CD1c-positive myeloid dendritic cell (primary cell): ENCODE measurements around the gene MAGI1.

ENCODE experiments used
- DNase-seq: peaks from one replicate; pipeline ENCODE4 v3.0.0-alpha.2; 2016; ENCODE audit errors: extremely low spot score

MAGI1 gene

DNA sequence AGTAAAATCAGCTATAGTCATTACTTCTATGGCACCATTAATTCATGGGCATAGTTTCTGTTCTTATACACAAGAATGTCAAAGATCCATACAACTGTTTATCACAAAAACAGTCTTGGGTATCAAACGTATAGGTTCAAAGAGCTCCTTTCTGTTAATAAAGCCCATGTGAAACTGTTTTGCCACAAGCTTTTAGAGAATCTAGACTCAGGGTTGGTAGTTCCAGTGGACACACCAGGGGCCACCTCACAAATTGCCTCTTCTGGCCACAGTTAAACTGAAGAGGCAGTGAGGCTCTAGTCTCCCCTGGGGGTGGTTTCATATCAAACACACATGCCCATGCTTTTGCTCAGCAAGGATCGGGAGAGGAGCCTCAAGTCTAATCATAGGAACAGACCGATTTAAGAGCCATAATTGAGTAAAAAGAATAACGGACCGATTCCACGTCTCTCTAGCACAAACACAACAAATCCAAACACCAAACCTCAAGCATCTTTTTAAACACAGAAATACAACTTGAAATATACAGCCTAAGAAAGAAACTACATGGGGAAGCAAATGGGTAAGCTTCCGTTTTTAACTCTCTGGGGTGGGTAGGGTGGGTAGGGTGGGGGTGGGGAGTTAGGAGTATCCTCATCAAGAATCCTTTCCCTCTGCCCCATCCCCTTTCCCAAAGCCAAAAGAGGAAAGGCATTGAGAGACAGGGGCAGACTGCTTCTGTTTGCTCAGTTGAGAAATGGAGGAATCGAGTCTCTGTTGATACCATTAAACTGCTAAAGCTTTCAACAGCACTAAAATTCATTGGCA lies 443.3 kb downstream of the MAGI1 start:
- no peak for DNase-seq

- DNase-seq = no peak
Measured at GRCh38 chr3:65593780-65594752, 444.7 kb downstream of the MAGI1 start.

DNA sequence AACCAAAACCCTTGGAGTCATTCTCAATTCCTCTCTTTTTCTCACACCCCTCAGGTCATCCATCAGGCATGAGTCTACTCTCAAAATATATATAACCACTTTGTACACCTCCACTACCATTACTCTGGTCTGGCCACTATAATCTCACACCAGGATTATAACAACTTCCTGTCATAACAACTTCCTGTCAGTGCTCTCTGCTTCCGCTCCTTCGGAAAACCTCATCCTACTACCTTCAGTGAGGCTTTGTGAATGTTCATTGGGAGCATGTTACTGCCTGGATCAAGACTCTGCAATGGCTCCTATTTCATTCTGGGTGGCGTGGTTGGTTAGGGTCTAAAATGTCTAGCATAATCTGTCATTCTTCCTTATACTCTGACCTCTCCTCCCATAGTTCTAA lies 447.4 kb downstream of the MAGI1 start:
- DNase-seq = no peak

DNA sequence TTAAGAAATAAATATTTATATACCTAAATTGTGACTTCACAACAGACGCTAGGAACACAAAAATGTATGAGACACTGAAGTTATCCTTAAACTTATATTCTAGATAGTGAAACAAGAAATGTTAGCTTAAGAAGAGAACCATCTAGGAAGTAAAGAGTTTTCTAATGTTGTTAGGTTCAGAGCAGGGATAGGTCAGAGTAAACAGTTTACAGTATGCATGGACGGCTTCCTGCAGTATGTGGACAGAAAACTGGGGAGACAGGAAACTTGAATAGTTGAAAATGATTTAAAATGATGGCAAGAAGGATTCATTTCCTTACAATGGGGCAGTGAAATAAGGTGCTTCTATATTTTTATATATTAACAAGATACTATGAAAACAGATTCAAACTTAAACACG lies 449.8 kb downstream of the MAGI1 start:
- DNase-seq = no peak

- no peak for DNase-seq
Measured at GRCh38 chr3:65587650-65588439, 450.9 kb downstream of the MAGI1 start.

DNA sequence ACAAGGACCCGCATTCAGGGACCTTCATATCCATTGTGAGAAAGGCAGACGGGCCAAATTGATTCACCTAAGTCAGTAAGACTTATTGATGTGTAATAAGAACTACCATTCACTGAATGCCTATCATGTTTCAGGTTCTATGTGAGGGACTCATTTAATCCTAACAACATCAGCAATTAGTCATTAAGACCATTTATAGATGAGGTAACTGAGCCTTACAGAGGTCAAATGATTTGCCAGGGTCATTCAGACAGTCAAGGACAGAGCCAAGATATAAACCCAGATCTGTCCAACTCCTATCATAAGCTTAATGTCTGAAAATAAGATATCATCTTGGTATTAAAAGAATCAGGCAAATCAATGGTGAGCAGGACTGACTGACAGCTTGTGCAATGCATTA lies 453.8 kb downstream of the MAGI1 start:
- no peak for DNase-seq

DNA sequence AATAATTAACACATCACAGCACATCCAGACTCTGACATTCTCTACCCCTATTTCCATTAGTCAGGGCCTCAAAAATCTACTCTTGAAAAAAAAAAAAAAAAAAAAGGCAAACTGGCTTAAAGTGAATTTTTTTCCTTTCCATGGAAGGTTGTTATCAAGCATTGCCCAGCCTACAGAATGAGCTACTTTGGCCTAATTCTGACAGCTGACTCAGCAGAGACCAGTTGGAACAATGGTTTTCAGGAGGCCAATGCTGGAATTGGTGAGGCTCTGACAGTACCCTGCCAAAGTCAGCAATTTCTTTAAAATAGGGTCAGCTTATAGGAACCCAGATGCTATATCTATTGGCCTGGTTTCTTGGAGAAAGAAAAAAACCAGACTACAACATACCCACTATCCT lies 454.7 kb downstream of the MAGI1 start:
- no peak for DNase-seq

GRCh38 chr3:65583188-65583587 lies 455.5 kb downstream of the MAGI1 start:
- no peak for DNase-seq

GRCh38 chr3:65582012-65582717 lies 456.6 kb downstream of the MAGI1 start:
- no peak for DNase-seq

DNA sequence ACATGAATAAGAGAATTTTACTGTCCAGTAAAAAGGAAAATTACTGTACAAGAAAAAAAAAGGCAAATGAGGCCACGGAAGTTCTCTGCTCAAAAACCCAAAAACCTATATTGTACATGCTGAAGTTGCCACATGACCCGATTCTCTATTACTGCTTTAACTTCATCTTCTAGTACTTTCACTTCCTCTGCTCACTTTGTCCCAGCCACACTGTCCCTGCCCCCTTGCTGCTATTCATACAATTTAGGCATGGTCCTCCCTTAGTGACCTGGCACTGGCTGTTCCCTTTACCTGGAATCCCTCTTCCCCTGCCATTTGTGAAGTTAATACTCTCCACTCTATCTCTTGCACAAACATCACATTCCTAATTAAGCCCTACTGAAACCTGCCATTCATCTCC lies 457.4 kb downstream of the MAGI1 start:
- DNase-seq = no peak

GRCh38 chr3:65578861-65579260 lies 459.9 kb downstream of the MAGI1 start:
- no peak for DNase-seq

DNA sequence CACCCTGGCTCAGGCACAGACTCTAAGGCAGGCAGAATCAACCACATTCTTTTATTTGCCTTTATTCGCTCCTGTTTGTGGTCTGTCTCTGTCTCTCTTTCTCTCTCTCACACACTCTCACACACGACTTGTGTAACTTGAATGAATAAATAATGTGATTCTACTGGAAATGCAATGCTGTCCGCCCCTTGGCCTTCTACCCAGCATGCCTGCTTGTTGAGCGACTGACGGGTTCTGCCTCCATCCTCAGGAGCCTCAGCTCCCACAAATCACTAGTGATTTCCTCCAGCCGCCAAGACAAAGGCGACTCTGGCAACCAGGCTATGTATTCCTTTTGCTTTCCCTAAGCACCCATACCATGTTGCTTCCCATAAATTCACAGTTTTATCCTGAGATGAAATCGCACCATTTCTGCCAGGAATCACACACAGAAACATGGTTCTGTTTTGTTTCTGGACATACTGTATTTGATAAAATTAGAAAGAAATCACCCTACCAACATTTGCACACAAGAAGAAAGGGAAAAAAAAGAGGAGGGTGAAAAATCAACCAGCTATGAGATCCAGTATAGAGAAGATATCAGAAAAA lies 460.8 kb downstream of the MAGI1 start:
- no peak for DNase-seq

DNA sequence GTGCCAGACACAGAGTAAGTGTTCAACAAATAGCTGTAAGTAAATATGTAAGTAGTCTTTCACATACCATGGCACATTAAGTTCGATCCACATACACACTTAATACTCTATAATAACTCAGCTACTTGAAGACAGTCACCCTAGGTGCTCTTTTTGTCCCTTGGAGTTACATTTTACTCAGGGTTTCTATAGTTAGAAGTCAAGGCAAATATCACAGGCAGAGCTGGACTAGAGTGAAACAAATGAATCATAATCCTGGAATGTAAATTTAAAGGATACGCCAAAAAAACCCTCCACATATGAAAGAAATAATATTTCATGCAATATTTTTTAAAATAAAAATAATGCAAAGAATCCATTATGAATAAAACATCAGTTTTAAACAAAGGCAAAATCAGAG lies 461.8 kb downstream of the MAGI1 start:
- DNase-seq = no peak

- no peak for DNase-seq
Measured at GRCh38 chr3:65576228-65576627, 462.5 kb downstream of the MAGI1 start.

DNA sequence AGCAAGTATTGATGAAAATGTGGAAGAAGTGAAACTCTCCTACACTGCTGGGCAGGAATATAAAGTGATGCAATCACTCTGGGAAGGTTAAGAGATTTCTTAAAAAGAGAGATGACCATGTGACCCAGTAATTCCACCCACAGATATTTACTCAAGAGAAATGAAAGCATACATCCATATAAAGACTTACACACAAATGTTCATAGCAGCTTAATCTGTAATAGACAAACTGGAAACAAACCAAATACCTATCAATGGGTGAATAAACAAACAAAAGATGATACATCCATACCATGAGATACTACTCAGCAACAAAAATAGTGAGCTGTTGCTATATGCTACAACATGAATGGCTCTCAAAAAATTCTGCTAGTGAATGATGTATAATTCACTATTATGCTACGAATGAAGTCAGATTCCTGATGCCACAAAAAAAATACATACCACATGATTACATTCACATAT lies 463.3 kb downstream of the MAGI1 start:
- no peak for DNase-seq

DNA sequence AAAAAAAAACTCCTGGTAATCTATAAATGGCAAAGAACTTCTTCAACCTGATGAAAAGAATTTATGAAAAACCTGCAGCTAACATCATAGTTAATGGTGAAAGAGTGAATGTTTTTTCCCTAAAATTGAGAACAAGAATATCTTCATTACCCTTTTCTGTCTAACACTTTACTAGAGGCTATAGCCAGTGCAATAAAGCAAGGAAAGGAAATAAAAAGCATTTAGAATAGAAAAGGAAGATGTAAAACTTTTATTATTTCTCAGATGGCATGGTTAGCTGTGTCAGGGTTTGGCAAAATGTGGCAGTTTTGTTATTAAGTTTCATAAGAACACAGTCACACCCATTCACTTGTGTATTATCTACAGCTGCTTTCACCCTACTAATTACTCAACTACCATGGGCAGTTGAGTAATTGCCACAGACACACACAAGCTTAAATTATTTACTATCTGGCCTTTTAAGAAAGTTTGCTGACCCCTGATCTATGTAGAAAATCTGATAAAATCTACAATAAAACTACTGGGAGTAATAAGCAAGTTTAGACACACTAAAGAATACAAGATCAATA lies 465.1 kb downstream of the MAGI1 start:
- no peak for DNase-seq

- DNase-seq = no peak
Measured at GRCh38 chr3:65572175-65572777, 466.4 kb downstream of the MAGI1 start.

- DNase-seq = no peak
Measured at GRCh38 chr3:65569845-65570405, 468.8 kb downstream of the MAGI1 start.

DNA sequence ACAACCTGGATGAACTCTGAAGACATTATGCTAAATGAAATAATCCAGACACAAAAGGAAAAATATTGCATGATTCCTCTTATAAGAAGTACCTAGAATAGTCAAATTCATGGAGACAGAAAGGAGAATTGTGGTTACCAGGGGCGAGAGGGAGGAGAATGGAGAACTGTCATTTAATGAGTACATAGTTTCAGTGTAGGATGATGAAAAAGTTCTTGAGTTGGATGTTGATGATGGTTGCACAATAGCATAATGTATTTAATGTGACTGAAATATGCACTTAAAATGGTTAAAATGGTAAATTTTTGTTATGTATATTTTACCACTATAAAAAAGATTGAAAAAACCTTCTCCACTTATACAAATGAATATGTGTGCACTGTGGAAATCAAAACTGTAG lies 469.6 kb downstream of the MAGI1 start:
- DNase-seq = no peak

- DNase-seq = no peak
Measured at GRCh38 chr3:65568497-65568896, 470.2 kb downstream of the MAGI1 start.
